ENCODE measurements around the gene TIMM17B.
A peak's percentile ranks its signal among the peaks of the same experiment; 100 is the strongest.
"Not testable (repeated sequence)": the region's sequence is repeated elsewhere in the genome, so short reads cannot be mapped to it uniquely, and the experiment has no call there.

TIMM17B gene

GRCh38 chrX:48883729-48884128 is 13.8 kb downstream of the TIMM17B start:
- Mint-ChIP-seq H3K36me3 (ENCODE audit: low read depth) (no peaks in the 10 kb centered on the region), H3K4me3 (no peak overlapping the region), H3K9me3 (peaks cover 3% of the 10 kb centered on the region), H3K27me3 (ENCODE audit: low read depth) (no peaks in the 10 kb centered on the region), H3K4me1 (no peaks in the 10 kb centered on the region), H3K27ac (no peak overlapping the region)
- TF ChIP-seq, protein P1, sequence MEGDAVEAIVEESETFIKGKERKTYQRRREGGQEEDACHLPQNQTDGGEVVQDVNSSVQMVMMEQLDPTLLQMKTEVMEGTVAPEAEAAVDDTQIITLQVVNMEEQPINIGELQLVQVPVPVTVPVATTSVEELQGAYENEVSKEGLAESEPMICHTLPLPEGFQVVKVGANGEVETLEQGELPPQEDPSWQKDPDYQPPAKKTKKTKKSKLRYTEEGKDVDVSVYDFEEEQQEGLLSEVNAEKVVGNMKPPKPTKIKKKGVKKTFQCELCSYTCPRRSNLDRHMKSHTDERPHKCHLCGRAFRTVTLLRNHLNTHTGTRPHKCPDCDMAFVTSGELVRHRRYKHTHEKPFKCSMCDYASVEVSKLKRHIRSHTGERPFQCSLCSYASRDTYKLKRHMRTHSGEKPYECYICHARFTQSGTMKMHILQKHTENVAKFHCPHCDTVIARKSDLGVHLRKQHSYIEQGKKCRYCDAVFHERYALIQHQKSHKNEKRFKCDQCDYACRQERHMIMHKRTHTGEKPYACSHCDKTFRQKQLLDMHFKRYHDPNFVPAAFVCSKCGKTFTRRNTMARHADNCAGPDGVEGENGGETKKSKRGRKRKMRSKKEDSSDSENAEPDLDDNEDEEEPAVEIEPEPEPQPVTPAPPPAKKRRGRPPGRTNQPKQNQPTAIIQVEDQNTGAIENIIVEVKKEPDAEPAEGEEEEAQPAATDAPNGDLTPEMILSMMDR (IDR thresholded peaks at IDR 0.05; ENCODE audit: unreplicated experiment in 3 of 3), result no peak

DNA sequence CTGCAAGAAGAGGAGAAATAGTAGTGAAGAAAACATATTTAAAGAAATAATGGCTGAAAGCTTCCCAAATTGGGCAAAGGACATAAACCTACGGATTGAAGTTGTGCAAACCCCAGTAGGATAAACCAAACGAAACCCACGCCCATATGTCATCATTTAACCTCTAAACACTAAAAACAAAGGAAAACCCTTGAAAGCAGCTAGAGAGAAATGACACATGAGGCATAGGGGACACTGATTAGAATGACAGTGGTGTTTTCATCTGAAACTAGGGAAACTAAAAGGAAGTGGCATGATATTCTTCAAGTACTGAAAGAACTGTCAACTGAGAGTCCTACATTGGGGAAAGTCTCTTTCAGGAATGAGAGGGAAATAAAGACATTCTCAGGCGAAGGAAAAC is 20.6 kb downstream of the TIMM17B start:
- not testable (repeated sequence) for H3K4me1 Mint-ChIP-seq; H3K36me3 Mint-ChIP-seq (ENCODE audit: low read depth); H3K4me3 Mint-ChIP-seq; H3K27me3 Mint-ChIP-seq (ENCODE audit: low read depth); H3K27ac Mint-ChIP-seq; H3K9me3 Mint-ChIP-seq

DNA sequence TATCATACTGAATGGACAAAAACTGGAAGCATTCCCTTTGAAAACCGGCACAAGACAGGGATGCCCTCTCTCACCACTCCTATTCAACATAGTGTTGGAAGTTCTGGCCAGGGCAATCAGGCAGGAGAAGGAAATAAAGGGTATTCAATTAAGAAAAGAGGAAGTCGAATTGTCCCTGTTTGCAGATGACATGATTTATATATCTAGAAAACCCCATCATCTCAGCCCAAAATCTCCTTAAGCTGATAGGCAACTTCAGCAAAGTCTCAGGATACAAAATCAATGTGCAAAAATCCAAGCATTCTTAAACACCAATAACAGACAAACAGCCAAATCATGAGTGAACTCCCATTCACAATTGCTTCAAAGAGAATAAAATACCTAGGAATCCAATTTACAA is 25.6 kb downstream of the TIMM17B start:
- not testable (repeated sequence) for H3K27me3 Mint-ChIP-seq (ENCODE audit: low read depth); H3K9me3 Mint-ChIP-seq; H3K36me3 Mint-ChIP-seq (ENCODE audit: low read depth); H3K27ac Mint-ChIP-seq; H3K4me3 Mint-ChIP-seq; H3K4me1 Mint-ChIP-seq

DNA sequence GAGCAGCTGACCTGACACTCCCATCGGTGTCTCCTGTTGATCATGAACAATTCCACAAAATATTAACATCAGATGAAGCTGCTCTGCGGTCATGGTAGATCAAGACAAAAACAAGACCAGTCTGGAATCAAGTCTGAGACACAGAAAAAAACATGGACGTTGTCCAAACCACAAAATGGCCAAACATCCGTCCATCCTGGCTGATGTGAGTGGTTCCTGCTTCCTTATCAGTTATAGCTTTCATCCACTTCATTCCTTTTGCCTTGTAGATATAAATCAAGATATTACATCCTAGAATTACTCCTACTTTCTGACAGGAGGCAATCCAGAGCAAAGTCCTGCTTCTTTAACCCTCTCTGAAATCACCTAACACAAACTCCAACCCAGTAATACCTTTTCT is 33.4 kb downstream of the TIMM17B start:
- H3K4me1 Mint-ChIP-seq, result no peaks in the 10 kb centered on the region
- peaks cover 6% of the 10 kb centered on the region for H3K9me3 Mint-ChIP-seq
- TF ChIP-seq, protein P1 (IDR thresholded peaks at IDR 0.05; ENCODE audit: unreplicated experiment in 3 of 3), result no peak
- H3K27ac Mint-ChIP-seq, result no peak overlapping the region
- H3K27me3 Mint-ChIP-seq (ENCODE audit: low read depth), result peaks cover 3% of the 10 kb centered on the region
- H3K36me3 Mint-ChIP-seq (ENCODE audit: low read depth), result no peaks in the 10 kb centered on the region
- H3K4me3 Mint-ChIP-seq, result no peak overlapping the region

GRCh38 chrX:48854898-48855297 is 42.7 kb downstream of the TIMM17B start:
- Mint-ChIP-seq H3K4me1 (no peaks in the 10 kb centered on the region), H3K27me3 (ENCODE audit: low read depth) (peaks cover 3% of the 10 kb centered on the region)
- TF ChIP-seq, protein P1 (IDR thresholded peaks at IDR 0.05; ENCODE audit: unreplicated experiment in 3 of 3), result peak in 1 of 3 experiments; percentile 13

DNA sequence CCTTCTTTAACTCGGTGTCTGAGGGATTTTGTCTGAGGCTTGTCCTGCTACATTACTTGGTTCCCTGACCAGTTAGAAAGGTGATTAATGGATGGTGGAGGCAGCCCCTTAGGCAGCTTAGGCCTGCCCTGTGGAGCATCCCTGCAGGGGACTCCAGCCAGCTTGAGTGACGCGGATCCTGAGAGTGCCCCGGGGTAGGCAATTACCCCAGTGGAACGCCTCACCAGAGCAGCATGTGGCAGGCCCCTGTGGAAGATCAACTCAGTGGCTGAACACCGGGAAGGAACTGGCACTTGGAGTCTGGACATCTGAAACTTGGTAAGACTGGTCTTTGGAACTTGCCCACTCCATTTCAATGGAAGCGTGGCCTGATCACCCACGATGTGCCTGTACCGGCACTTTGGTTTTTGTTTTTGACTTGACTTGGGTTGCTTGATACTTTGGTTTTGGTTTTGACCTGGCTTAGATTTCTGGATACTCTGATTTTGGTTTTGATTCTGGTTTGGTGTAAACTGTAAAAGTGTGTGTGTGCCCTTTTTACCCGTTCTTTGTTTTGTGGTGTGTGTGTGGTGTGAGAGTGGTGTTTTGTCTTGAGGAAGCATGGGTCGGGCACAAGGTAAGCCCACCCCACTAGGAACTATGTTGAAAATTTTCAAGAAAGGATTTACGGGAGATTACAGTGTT is 43.3 kb downstream of the TIMM17B start:
- H3K27me3 Mint-ChIP-seq (ENCODE audit: low read depth); H3K36me3 Mint-ChIP-seq (ENCODE audit: low read depth); H3K27ac Mint-ChIP-seq; H3K4me3 Mint-ChIP-seq; H3K4me1 Mint-ChIP-seq: not testable (repeated sequence)
- peaks cover 20% of the 10 kb centered on the region for H3K9me3 Mint-ChIP-seq

More at GRCh38 chrX:48854898-48855297, 42.7 kb downstream of the TIMM17B start:
- Mint-ChIP-seq H3K27ac (no peak overlapping the region), H3K4me3 (no peak overlapping the region), H3K9me3 (peaks cover 18% of the 10 kb centered on the region), H3K36me3 (ENCODE audit: low read depth) (no peaks in the 10 kb centered on the region)

GRCh38 chrX:48853494-48853893 is 44.1 kb downstream of the TIMM17B start:
- not testable (repeated sequence) for H3K4me3 Mint-ChIP-seq; H3K27ac Mint-ChIP-seq; H3K27me3 Mint-ChIP-seq (ENCODE audit: low read depth); H3K4me1 Mint-ChIP-seq; H3K36me3 Mint-ChIP-seq (ENCODE audit: low read depth)
- peaks cover 24% of the 10 kb centered on the region for H3K9me3 Mint-ChIP-seq

DNA sequence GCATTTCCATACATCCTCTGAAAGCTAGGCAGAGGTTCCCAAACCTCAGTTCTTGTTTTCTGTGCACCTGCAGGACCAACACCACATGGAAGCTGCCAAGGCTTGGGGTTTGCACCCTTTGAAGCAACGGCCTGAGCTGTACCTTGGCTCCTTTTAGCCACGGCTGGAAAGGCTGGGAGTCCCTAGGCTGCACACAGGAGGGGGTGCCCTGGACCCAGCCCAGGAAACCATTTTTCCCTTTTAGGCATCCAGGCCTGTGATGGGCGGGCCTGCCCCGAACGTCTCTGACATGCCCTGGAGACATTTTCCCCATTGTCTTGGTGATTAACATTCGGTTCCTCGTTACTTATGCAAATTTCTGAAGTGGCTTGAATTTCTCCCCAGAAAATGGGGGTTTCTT is 44.7 kb downstream of the TIMM17B start:
- Mint-ChIP-seq H3K27me3 (ENCODE audit: low read depth) (peaks cover 7% of the 10 kb centered on the region), H3K4me3 (no peak overlapping the region), H3K4me1 (no peaks in the 10 kb centered on the region), H3K36me3 (ENCODE audit: low read depth) (no peaks in the 10 kb centered on the region), H3K9me3 (peaks cover 24% of the 10 kb centered on the region), H3K27ac (no peak overlapping the region)
- TF ChIP-seq, protein P1 (IDR thresholded peaks at IDR 0.05; ENCODE audit: unreplicated experiment in 3 of 3), result no peak
